SU-DHL-6 (cell line): Measurements from ENCODE around the gene NPDC1.

Experiments
- H2AFZ ChIP-seq: fragments of 200-600 bp; sonication (generic); 2 replicates; pipeline ENCODE4 v1.6.1; 2014; ENCODE audit warnings: low read depth, mild to moderate bottlenecking, moderate library complexity, mixed read lengths, antibody characterized with exemption, low read length; ENCODE audit not compliant: severe bottlenecking
- H3F3A ChIP-seq: fragments of 200-600 bp; shearing (Covaris generic); 2 replicates; pipeline ENCODE4 v1.6.0; 2016; ENCODE audit warnings: antibody characterized with exemption, mild to moderate bottlenecking; ENCODE audit not compliant: insufficient read depth
- H3K27ac ChIP-seq: fragments of 200-600 bp; sonication (generic); 2 replicates; pipeline ENCODE4 v1.5.1; 2016; ENCODE audit warnings: low read depth, mild to moderate bottlenecking, low read length, moderate library complexity, mixed read lengths
- H3K27me3 ChIP-seq: fragments of 200-600 bp; sonication (generic), shearing (Covaris generic); 2 replicates; pipeline ENCODE4 v1.6.0; 2014; ENCODE audit warnings: mild to moderate bottlenecking, low read length
- H3K36me3 ChIP-seq: fragments of 200-600 bp; sonication (generic); 2 replicates; pipeline ENCODE4 v1.6.1; 2014; ENCODE audit warnings: mild to moderate bottlenecking, low read length, mixed read lengths
- H3K4me2 ChIP-seq: fragments of 300-600, 200-600 bp; shearing (Covaris generic), sonication (generic); 2 replicates; pipeline ENCODE4 v1.6.0; 2014; ENCODE audit warnings: low read length, low read depth, mild to moderate bottlenecking; ENCODE audit not compliant: poor library complexity, severe bottlenecking
- H3K4me3 ChIP-seq: fragments of 200-600 bp; sonication (generic); 2 replicates; pipeline ENCODE4 v1.5.1; 2014; ENCODE audit warnings: antibody characterized with exemption, low read length, mild to moderate bottlenecking, mixed read lengths; ENCODE audit not compliant: insufficient read depth, poor library complexity, severe bottlenecking
- H3K79me2 ChIP-seq: fragments of 200-600 bp; sonication (generic); 2 replicates; pipeline ENCODE4 v1.6.1; 2014; ENCODE audit warnings: mild to moderate bottlenecking, low read length, moderate library complexity; ENCODE audit not compliant: insufficient read depth
- H3K9ac ChIP-seq: fragments of 200-600 bp; sonication (generic); 2 replicates; pipeline ENCODE4 v1.7.0; 2014; ENCODE audit warnings: mild to moderate bottlenecking, low read length
- H3K9me2 ChIP-seq: fragments of 200-600 bp; sonication (generic); replicated peaks from 2 replicates; pipeline ENCODE4 v1.6.1; 2014; ENCODE audit warnings: low read length; ENCODE audit not compliant: insufficient read depth
- H3K9me3 ChIP-seq: fragments of 200-600 bp; sonication (generic); 2 replicates; pipeline ENCODE4 v1.6.1; 2014; ENCODE audit warnings: low read length, mixed read lengths; ENCODE audit not compliant: insufficient read depth
- H4K20me1 ChIP-seq: fragments of 200-600 bp; sonication (generic); 2 replicates; pipeline ENCODE4 v1.6.1; 2014; ENCODE audit warnings: low read depth, mild to moderate bottlenecking, antibody characterized with exemption, low read length, moderate library complexity, mixed read lengths
- CTCF ChIP-seq: fragments of 200-600 bp; sonication (generic); IDR thresholded peaks from one replicate; pipeline ENCODE4 v1.5.1; 2017; ENCODE audit warnings: antibody characterized with exemption, mild to moderate bottlenecking, low read length, moderate library complexity; ENCODE audit not compliant: insufficient read depth, poor library complexity, severe bottlenecking
- EZH2phosphoT487 ChIP-seq: fragments of 200-600 bp; sonication (generic), shearing (Covaris generic); conservative IDR thresholded peaks from 2 replicates; pipeline ENCODE4 v1.6.1; 2018; ENCODE audit warnings: mild to moderate bottlenecking, antibody characterized with exemption, low read length, moderate library complexity, mixed read lengths

Gene NPDC1

GRCh38 chr9:137026828-137027227 is 19.1 kb downstream of the NPDC1 start:
- TF ChIP-seq CTCF: no peak
- no peak for TF ChIP-seq EZH2phosphoT487
- Histone ChIP-seq H3K36me3 (no peaks in the 10 kb centered on the region), H3K27ac (no peak overlapping the region), H3K27me3 (no peaks in the 10 kb centered on the region), H3K9me2 (no peaks in the 10 kb centered on the region), H4K20me1 (no peaks in the 10 kb centered on the region), H3K4me3 (no peak overlapping the region), H3K4me2 (no peak overlapping the region), H3K79me2 (no peaks in the 10 kb centered on the region), H3K9ac (no peak overlapping the region), H3K9me3 (no peaks in the 10 kb centered on the region), H3F3A (no peaks in the 10 kb centered on the region), H2AFZ (no peak overlapping the region)

- H3K27me3 ChIP-seq: no peaks in the 10 kb centered on the region
- no peaks in the 10 kb centered on the region for H3K36me3 ChIP-seq
- no peak for TF ChIP-seq CTCF
- TF ChIP-seq EZH2phosphoT487: no peak
- H3K9me2 ChIP-seq: no peaks in the 10 kb centered on the region
- H4K20me1 ChIP-seq: no peaks in the 10 kb centered on the region
- no peak overlapping the region for H3K27ac ChIP-seq
- H3F3A ChIP-seq: no peaks in the 10 kb centered on the region
- H3K4me3 ChIP-seq: no peak overlapping the region
- no peak overlapping the region for H2AFZ ChIP-seq
- no peaks in the 10 kb centered on the region for H3K9me3 ChIP-seq
- H3K9ac ChIP-seq: no peak overlapping the region
- H3K79me2 ChIP-seq: no peaks in the 10 kb centered on the region
- H3K4me2 ChIP-seq: no peak overlapping the region
These were observed 19.6 kb downstream of the NPDC1 start for GRCh38 chr9:137026384-137026783.

- H3K4me2 ChIP-seq: no peak overlapping the region
- no peak overlapping the region for H2AFZ ChIP-seq
- no peaks in the 10 kb centered on the region for H3K79me2 ChIP-seq
- no peaks in the 10 kb centered on the region for H3F3A ChIP-seq
- TF ChIP-seq CTCF: no peak
- no peak for TF ChIP-seq EZH2phosphoT487
- no peak overlapping the region for H3K27ac ChIP-seq
- no peak overlapping the region for H3K9ac ChIP-seq
- H3K9me2 ChIP-seq: no peaks in the 10 kb centered on the region
- H3K27me3 ChIP-seq: no peaks in the 10 kb centered on the region
- H4K20me1 ChIP-seq: no peaks in the 10 kb centered on the region
- H3K4me3 ChIP-seq: no peak overlapping the region
- H3K36me3 ChIP-seq: no peaks in the 10 kb centered on the region
- H3K9me3 ChIP-seq: no peaks in the 10 kb centered on the region
These were observed 20.4 kb downstream of the NPDC1 start for GRCh38 chr9:137025517-137025966.

GRCh38 chr9:137023583-137023991 is 22.4 kb downstream of the NPDC1 start:
- H3K9me2 ChIP-seq: no peaks in the 10 kb centered on the region
- H3K79me2 ChIP-seq: no peaks in the 10 kb centered on the region
- TF ChIP-seq EZH2phosphoT487: no peak
- no peak for TF ChIP-seq CTCF
- no peaks in the 10 kb centered on the region for H3K36me3 ChIP-seq
- no peaks in the 10 kb centered on the region for H3K27me3 ChIP-seq
- no peak overlapping the region for H2AFZ ChIP-seq
- H3K4me3 ChIP-seq: no peak overlapping the region
- no peaks in the 10 kb centered on the region for H4K20me1 ChIP-seq
- no peak overlapping the region for H3K9ac ChIP-seq
- no peak overlapping the region for H3K4me2 ChIP-seq
- no peaks in the 10 kb centered on the region for H3F3A ChIP-seq
- no peak overlapping the region for H3K27ac ChIP-seq
- H3K9me3 ChIP-seq: no peaks in the 10 kb centered on the region
